SH-SY5Y (cell line): ENCODE data around the gene NPAT.

Source experiments
- GATA2 ChIP-seq: IDR thresholded peaks from 2 replicates; pipeline ENCODE4 v1.6.1; 2011; ENCODE audit warnings: mild to moderate bottlenecking, low read depth, low read length
- GATA3 ChIP-seq: IDR thresholded peaks from 2 replicates; pipeline ENCODE4 v1.6.1; 2011; ENCODE audit warnings: low read depth, mild to moderate bottlenecking, low read length, moderate library complexity

NPAT gene

GRCh38 chr11:108206969-108207682 lies 15.3 kb downstream of the NPAT start:
- TF ChIP-seq GATA2 (no peak), GATA3 (no peak)

GRCh38 chr11:108206171-108206570 lies 16.3 kb downstream of the NPAT start:
- TF ChIP-seq GATA3 = no peak
- no peak for TF ChIP-seq GATA2

- no peak for TF ChIP-seq GATA2
- no peak for TF ChIP-seq GATA3
These were observed 17.4 kb downstream of the NPAT start for GRCh38 chr11:108204929-108205499.

GRCh38 chr11:108204376-108204775 lies 18.1 kb downstream of the NPAT start:
- no peak for TF ChIP-seq GATA2
- no peak for TF ChIP-seq GATA3

- TF ChIP-seq GATA2 = no peak
- TF ChIP-seq GATA3 = no peak
These were observed 19.4 kb downstream of the NPAT start for GRCh38 chr11:108203075-108203474.

- no peak for TF ChIP-seq GATA2
- TF ChIP-seq GATA3 = no peak
These were observed 22.8 kb downstream of the NPAT start for GRCh38 chr11:108199446-108200321.

- TF ChIP-seq GATA2 = no peak
These were observed 23.6 kb downstream of the NPAT start for GRCh38 chr11:108198833-108199232.

- TF ChIP-seq GATA2 (no peak), GATA3 (no peak)
These were observed 25.1 kb downstream of the NPAT start for GRCh38 chr11:108197351-108197750.

GRCh38 chr11:108196901-108197300 lies 25.5 kb downstream of the NPAT start:
- TF ChIP-seq GATA3 = no peak
- TF ChIP-seq GATA2 = no peak

GRCh38 chr11:108193725-108194124 lies 28.7 kb downstream of the NPAT start:
- TF ChIP-seq GATA3 = no peak

GRCh38 chr11:108177570-108177969 lies 44.9 kb downstream of the NPAT start:
- TF ChIP-seq GATA3 = no peak
- no peak for TF ChIP-seq GATA2

- no peak for TF ChIP-seq GATA2
- TF ChIP-seq GATA3 = no peak
These were observed 52.3 kb downstream of the NPAT start for GRCh38 chr11:108170184-108170583.

- TF ChIP-seq GATA3 (no peak), GATA2 (no peak)
These were observed 54.8 kb downstream of the NPAT start for GRCh38 chr11:108167624-108168023.

- no peak for TF ChIP-seq GATA2
- TF ChIP-seq GATA3 = no peak
These were observed 61.4 kb downstream of the NPAT start for GRCh38 chr11:108160970-108161566.

GRCh38 chr11:108154591-108154990 lies 67.8 kb downstream of the NPAT start:
- TF ChIP-seq GATA2 (no peak), GATA3 (no peak)
